HepG2 (cell line): ENCODE measurements around the gene GPLD1. TPM values are rescaled to one million over a fixed set of nuclear protein-coding genes. Genes with fewer than 3 reads are reported as not detected.

Experiments used
- NR1H2 ChIP-seq: sonication (generic); formaldehyde crosslinking; IDR thresholded peaks from 2 replicates; pipeline ENCODE4 v1.8.1; 2022; ENCODE audit warnings: low read depth, missing genetic modification reagents, borderline replicate concordance
- PRDM15 ChIP-seq: sonication (generic); formaldehyde crosslinking; IDR thresholded peaks from 2 replicates; pipeline ENCODE4 v1.4.0; 2020; ENCODE audit warnings: missing genetic modification reagents
- WIZ ChIP-seq: sonication (generic); formaldehyde crosslinking; IDR thresholded peaks from 2 replicates; pipeline ENCODE4 v1.5.1; 2020; ENCODE audit warnings: mild to moderate bottlenecking, missing genetic modification reagents
- ZBTB7A ChIP-seq: sonication (generic); formaldehyde crosslinking; IDR thresholded peaks from 2 replicates; pipeline ENCODE4 v1.8.0; 2022; ENCODE audit warnings: mild to moderate bottlenecking, missing genetic modification reagents
- ZFYVE20 ChIP-seq: sonication (generic); formaldehyde crosslinking; IDR thresholded peaks from 2 replicates; pipeline ENCODE4 v1.8.0; 2023; ENCODE audit warnings: low read depth, mild to moderate bottlenecking, moderate library complexity, missing genetic modification reagents, borderline replicate concordance
- ZNF512 ChIP-seq: sonication (generic); formaldehyde crosslinking; IDR thresholded peaks from 2 replicates; pipeline ENCODE4 v1.4.0; 2020; ENCODE audit warnings: mild to moderate bottlenecking, missing genetic modification reagents
- ZNF878 ChIP-seq: sonication (generic); formaldehyde crosslinking; IDR thresholded peaks from 2 replicates; pipeline ENCODE4 v1.8.1; 2023; ENCODE audit warnings: mild to moderate bottlenecking, missing genetic modification reagents, moderate library complexity
- ZZZ3 ChIP-seq: sonication (generic); formaldehyde crosslinking; IDR thresholded peaks from 2 replicates; pipeline ENCODE4 v1.4.0; 2020; ENCODE audit warnings: missing genetic modification reagents, mild to moderate bottlenecking, borderline replicate concordance
- polyA plus RNA-seq, 8 experiments: library from polyadenylated mRNA; depleted of rRNA in 3 of 8; stranded (reverse) in 7 of 8; unstranded in 1 of 8; fragments of >200 nt; fragmentation: Illumina TruSeq in 4 of 8; extraction: Trizol in 4 of 8; gene quantifications; 2 replicates each; pipeline versions ENCODE4 v1.2.1 to v1.2.3, GENCODE V29; 2011 to 2016; ENCODE audit warnings: low read depth in 4 of 8, missing spikeins in 1 of 8, mixed read lengths in 1 of 8; ENCODE audit not compliant: insufficient read depth in 1 of 8
- total RNA-seq, 5 experiments: library from RNA; depleted of rRNA; stranded (reverse); fragments of >200 nt; fragmentation: Illumina TruSeq; extraction: Trizol; gene quantifications; 2 replicates each; pipeline ENCODE4 v1.2.3, GENCODE V29; 2016; ENCODE audit warnings: low read depth in 1 of 5
- TF ChIP-seq, protein P1 (sequence below): sonication (generic); formaldehyde crosslinking; IDR thresholded peaks from 2 replicates; pipeline ENCODE4 v1.5.1; 2020; ENCODE audit warnings: missing genetic modification reagents, mild to moderate bottlenecking, borderline replicate concordance
- TF ChIP-seq, protein P2 (sequence below): sonication (generic); formaldehyde crosslinking; IDR thresholded peaks from 2 replicates; pipeline ENCODE4 v1.4.0; 2020; ENCODE audit warnings: missing genetic modification reagents
- TF ChIP-seq, protein P3 (sequence below): sonication (generic); formaldehyde crosslinking; IDR thresholded peaks from 2 replicates; pipeline ENCODE4 v1.9.0; 2022; ENCODE audit warnings: low read depth, missing genetic modification reagents
- TF ChIP-seq, protein P4 (sequence below): sonication (generic); formaldehyde crosslinking; IDR thresholded peaks from 2 replicates; pipeline ENCODE4 v1.4.0; 2020; ENCODE audit warnings: missing genetic modification reagents, mild to moderate bottlenecking, borderline replicate concordance
- TF ChIP-seq, protein P5 (sequence below): sonication (generic); formaldehyde crosslinking; IDR thresholded peaks from 2 replicates; pipeline ENCODE4 v1.5.1; 2020; ENCODE audit warnings: mild to moderate bottlenecking, missing genetic modification reagents, borderline replicate concordance

The GPLD1 gene
- total and polyA plus RNA-seq, 2 of the 13 experiments (the other 11 are each of a cell fraction or from before 2014, with no cell fraction given) = 6.2 to 7.6 TPM

DNA sequence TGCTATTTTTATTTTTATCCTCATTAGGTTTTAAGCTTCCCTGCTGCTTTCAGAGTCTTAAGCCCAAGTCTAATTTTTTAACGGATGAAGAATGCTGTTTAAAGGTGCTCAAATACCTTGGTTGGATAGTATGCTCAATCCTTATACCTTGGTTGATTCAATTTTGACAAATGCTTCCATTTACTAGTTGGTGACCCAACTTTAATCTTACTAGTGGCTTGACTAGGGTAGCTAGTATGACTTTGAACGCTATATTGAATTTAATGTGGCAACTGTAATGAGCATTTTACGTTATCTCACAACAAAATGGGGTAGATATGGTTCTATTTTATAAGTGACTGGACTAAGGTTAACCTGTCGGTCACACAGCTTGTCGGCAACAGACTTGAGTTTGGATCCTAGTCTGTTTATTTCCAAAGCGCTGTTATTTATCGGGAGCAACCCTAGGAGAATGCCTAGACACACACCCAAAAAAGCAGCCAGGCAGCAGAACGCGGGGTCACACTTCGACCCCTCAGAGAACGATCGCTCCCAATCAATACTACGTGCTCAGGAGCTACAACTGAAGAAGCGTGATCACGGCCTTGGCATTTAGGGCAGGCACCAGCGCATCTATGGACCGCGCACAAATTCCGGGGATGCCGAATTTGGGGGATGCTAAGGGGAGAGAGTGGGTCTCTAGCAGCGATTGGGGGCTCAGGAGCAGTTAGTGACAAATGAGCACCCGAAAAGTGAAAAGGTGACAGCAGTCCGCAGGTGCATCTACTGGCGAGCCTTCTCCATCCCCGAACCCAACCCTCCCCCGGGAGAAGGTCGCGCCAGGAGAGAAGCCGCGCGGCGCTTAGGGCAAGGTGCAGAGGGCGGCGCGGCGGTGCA is 4.8 kb upstream of the GPLD1 start (continued):
- TF ChIP-seq, protein P1, sequence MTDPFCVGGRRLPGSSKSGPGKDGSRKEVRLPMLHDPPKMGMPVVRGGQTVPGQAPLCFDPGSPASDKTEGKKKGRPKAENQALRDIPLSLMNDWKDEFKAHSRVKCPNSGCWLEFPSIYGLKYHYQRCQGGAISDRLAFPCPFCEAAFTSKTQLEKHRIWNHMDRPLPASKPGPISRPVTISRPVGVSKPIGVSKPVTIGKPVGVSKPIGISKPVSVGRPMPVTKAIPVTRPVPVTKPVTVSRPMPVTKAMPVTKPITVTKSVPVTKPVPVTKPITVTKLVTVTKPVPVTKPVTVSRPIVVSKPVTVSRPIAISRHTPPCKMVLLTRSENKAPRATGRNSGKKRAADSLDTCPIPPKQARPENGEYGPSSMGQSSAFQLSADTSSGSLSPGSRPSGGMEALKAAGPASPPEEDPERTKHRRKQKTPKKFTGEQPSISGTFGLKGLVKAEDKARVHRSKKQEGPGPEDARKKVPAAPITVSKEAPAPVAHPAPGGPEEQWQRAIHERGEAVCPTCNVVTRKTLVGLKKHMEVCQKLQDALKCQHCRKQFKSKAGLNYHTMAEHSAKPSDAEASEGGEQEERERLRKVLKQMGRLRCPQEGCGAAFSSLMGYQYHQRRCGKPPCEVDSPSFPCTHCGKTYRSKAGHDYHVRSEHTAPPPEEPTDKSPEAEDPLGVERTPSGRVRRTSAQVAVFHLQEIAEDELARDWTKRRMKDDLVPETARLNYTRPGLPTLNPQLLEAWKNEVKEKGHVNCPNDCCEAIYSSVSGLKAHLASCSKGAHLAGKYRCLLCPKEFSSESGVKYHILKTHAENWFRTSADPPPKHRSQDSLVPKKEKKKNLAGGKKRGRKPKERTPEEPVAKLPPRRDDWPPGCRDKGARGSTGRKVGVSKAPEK (CRISPR knock-in tag) = no peak
- TF ChIP-seq ZFYVE20 (CRISPR knock-in tag) (no peak), ZNF512 (0 out of 2 replicates have a peak, but pooled peaks have one; percentile 44), WIZ (CRISPR knock-in tag) (no peak), NR1H2 (CRISPR knock-in tag) (no peak), ZBTB7A (CRISPR knock-in tag) (peak; percentile 78), PRDM15 (CRISPR knock-in tag) (no peak), ZNF878 (CRISPR knock-in tag) (no peak), ZZZ3 (no peak)
- TF ChIP-seq, protein P2, sequence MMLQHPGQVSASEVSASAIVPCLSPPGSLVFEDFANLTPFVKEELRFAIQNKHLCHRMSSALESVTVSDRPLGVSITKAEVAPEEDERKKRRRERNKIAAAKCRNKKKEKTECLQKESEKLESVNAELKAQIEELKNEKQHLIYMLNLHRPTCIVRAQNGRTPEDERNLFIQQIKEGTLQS (CRISPR knock-in tag) = no peak
- TF ChIP-seq, protein P3, sequence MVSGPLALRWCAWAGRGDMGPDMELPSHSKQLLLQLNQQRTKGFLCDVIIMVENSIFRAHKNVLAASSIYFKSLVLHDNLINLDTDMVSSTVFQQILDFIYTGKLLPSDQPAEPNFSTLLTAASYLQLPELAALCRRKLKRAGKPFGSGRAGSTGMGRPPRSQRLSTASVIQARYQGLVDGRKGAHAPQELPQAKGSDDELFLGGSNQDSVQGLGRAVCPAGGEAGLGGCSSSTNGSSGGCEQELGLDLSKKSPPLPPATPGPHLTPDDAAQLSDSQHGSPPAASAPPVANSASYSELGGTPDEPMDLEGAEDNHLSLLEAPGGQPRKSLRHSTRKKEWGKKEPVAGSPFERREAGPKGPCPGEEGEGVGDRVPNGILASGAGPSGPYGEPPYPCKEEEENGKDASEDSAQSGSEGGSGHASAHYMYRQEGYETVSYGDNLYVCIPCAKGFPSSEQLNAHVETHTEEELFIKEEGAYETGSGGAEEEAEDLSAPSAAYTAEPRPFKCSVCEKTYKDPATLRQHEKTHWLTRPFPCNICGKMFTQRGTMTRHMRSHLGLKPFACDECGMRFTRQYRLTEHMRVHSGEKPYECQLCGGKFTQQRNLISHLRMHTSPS = no peak
- TF ChIP-seq, protein P4, sequence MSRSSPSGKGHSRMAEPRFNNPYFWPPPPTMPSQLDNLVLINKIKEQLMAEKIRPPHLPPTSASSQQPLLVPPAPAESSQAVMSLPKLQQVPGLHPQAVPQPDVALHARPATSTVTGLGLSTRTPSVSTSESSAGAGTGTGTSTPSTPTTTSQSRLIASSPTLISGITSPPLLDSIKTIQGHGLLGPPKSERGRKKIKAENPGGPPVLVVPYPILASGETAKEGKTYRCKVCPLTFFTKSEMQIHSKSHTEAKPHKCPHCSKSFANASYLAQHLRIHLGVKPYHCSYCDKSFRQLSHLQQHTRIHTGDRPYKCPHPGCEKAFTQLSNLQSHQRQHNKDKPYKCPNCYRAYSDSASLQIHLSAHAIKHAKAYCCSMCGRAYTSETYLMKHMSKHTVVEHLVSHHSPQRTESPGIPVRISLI (CRISPR knock-in tag) = no peak
- TF ChIP-seq, protein P5, sequence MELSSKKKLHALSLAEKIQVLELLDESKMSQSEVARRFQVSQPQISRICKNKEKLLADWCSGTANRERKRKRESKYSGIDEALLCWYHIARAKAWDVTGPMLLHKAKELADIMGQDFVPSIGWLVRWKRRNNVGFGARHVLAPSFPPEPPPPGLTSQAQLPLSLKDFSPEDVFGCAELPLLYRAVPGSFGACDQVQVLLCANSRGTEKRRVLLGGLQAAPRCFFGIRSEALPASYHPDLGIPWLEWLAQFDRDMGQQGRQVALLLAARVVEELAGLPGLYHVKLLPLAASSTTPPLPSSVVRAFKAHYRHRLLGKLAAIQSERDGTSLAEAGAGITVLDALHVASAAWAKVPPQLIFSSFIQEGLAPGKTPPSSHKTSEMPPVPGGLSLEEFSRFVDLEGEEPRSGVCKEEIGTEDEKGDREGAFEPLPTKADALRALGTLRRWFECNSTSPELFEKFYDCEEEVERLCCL = no peak
